CD14-positive monocyte (primary cell): ENCODE measurements around the gene ENTREP1. TPM values are rescaled to one million over a fixed set of nuclear protein-coding genes. Genes with fewer than 3 reads are reported as not detected.

ENCODE experiments used
- DNase-seq, 3 donors: peaks; one replicate each; pipeline ENCODE4 v3.0.0-alpha.2; 2011 to 2022
- H2AFZ ChIP-seq: 2 replicates; pipeline ENCODE4 v1.6.0; 2012; ENCODE audit warnings: mild to moderate bottlenecking, low read depth, low read length, inconsistent platforms; ENCODE audit not compliant: insufficient read depth, poor library complexity, severe bottlenecking
- H3K27ac ChIP-seq, 2 donors: 1 replicate in 1 of 2; 2 replicates in 1 of 2; pipeline ENCODE4 v1.5.1; 2012 to 2013; ENCODE audit warnings: low read length in 2 of 2, control low read depth in 1 of 2, inconsistent platforms in 1 of 2, low read depth in 1 of 2, mild to moderate bottlenecking in 1 of 2
- H3K27me3 ChIP-seq, 2 donors: one replicate each; pipeline versions ENCODE4 v1.6.0 to v1.6.1; 2011 to 2013; ENCODE audit warnings: low read length in 2 of 2; ENCODE audit not compliant: control insufficient read depth in 2 of 2, insufficient read depth in 2 of 2
- H3K36me3 ChIP-seq, 2 donors: replicated peaks in 1 of 2; 1 replicate in 1 of 2; 2 replicates in 1 of 2; pipeline versions ENCODE4 v1.5.1 to v1.6.1; 2012 to 2013; ENCODE audit warnings: low read length in 2 of 2, control low read depth in 1 of 2, inconsistent platforms in 1 of 2, mild to moderate bottlenecking in 1 of 2; ENCODE audit not compliant: insufficient read depth in 2 of 2, control insufficient read depth in 1 of 2
- H3K4me1 ChIP-seq, 2 donors: 1 replicate in 1 of 2; 2 replicates in 1 of 2; pipeline versions ENCODE4 v1.5.1 to v1.6.1; 2012 to 2013; ENCODE audit warnings: low read length in 2 of 2, control low read depth in 1 of 2, inconsistent platforms in 1 of 2, mild to moderate bottlenecking in 1 of 2, moderate library complexity in 1 of 2; ENCODE audit not compliant: insufficient read depth in 2 of 2, control insufficient read depth in 1 of 2
- H3K4me2 ChIP-seq: replicated peaks from 2 replicates; pipeline ENCODE3; 2012; ENCODE audit warnings: low read length, moderate library complexity, mild to moderate bottlenecking; ENCODE audit not compliant: poor library complexity, severe bottlenecking; ENCODE audit errors: extremely low read depth
- H3K4me3 ChIP-seq, 3 experiments: fragments of 200-600 bp in 1 of 3; sonication (generic) in 1 of 3; replicated peaks in 1 of 3; 1 replicate in 2 of 3; 2 replicates in 1 of 3; pipeline ENCODE4 v1.5.1; 2011 to 2013; ENCODE audit warnings: low read length in 3 of 3, mild to moderate bottlenecking in 3 of 3, control low read depth in 2 of 3, low read depth in 2 of 3, inconsistent platforms in 1 of 3, moderate library complexity in 1 of 3
- H3K79me2 ChIP-seq: 2 replicates; pipeline ENCODE4 v1.6.0; 2012; ENCODE audit warnings: mild to moderate bottlenecking, control low read depth, inconsistent platforms, low read length, moderate library complexity; ENCODE audit not compliant: insufficient read depth
- H3K9ac ChIP-seq: 2 replicates; pipeline ENCODE4 v1.6.0; 2017; ENCODE audit warnings: low read length, mild to moderate bottlenecking; ENCODE audit not compliant: insufficient read depth, poor library complexity, severe bottlenecking
- H3K9me3 ChIP-seq, 2 donors: replicated peaks in 1 of 2; 1 replicate in 1 of 2; 2 replicates in 1 of 2; pipeline versions ENCODE4 v1.5.1 to v1.6.1; 2012 to 2013; ENCODE audit warnings: low read length in 2 of 2, control low read depth in 1 of 2; ENCODE audit not compliant: control insufficient read depth in 1 of 2, insufficient read depth in 1 of 2
- H4K20me1 ChIP-seq: 2 replicates; pipeline ENCODE4 v1.6.0; 2012; ENCODE audit warnings: mild to moderate bottlenecking, low read length, control low read depth, moderate library complexity; ENCODE audit not compliant: insufficient read depth
- H3K27ac Mint-ChIP-seq, 7 donors: one replicate each; pipeline ENCODE4 v1.8.0; 2020; ENCODE audit warnings: mild to moderate bottlenecking in 7 of 7, mixed read lengths in 7 of 7, moderate library complexity in 6 of 7, inconsistent platforms in 2 of 7
- H3K27me3 Mint-ChIP-seq, 3 donors: one replicate each; pipeline ENCODE4 v1.8.0; 2021 to 2022; ENCODE audit warnings: low read depth in 3 of 3, mild to moderate bottlenecking in 3 of 3, mixed read lengths in 3 of 3, moderate library complexity in 3 of 3, inconsistent platforms in 1 of 3
- H3K36me3 Mint-ChIP-seq, 2 donors: one replicate each; pipeline ENCODE4 v1.8.0; 2020; ENCODE audit warnings: mixed read lengths in 2 of 2, inconsistent platforms in 1 of 2, mild to moderate bottlenecking in 1 of 2
- H3K4me1 Mint-ChIP-seq: one replicate; pipeline ENCODE4 v1.8.0; 2020; ENCODE audit warnings: mild to moderate bottlenecking, mixed read lengths
- H3K4me3 Mint-ChIP-seq, 2 donors: one replicate each; pipeline ENCODE4 v1.8.0; 2020; ENCODE audit warnings: mild to moderate bottlenecking in 2 of 2, mixed read lengths in 2 of 2, moderate library complexity in 1 of 2
- H3K9me3 Mint-ChIP-seq, 7 donors: one replicate each; pipeline ENCODE4 v1.8.0; 2020 to 2022; ENCODE audit warnings: mixed read lengths in 7 of 7, mild to moderate bottlenecking in 6 of 7, moderate library complexity in 6 of 7, inconsistent platforms in 2 of 7
- WGBS: methylation state at CpG from one replicate; pipeline ENCODE4 v1.1.5; 2013; ENCODE audit warnings: missing lambda C conversion rate; ENCODE audit not compliant: insufficient coverage; 5-methylcytosine and 5-hydroxymethylcytosine counted together
- intact Hi-C, 2 donors: fragments of 100-400 bp; cut with micrococcal nuclease; formaldehyde crosslinking; loops; one replicate each; pipeline versions ENCODE4 v1.15.0 to v1.15.1; 2023
- polyA plus RNA-seq, 3 donors: library from polyadenylated mRNA; depleted of rRNA in 1 of 3; unstranded in 2 of 3; stranded (reverse) in 1 of 3; fragments of 300-500 nt in 2 of 3; fragments of >200 nt in 1 of 3; fragmentation: Illumina TruSeq in 2 of 3; gene quantifications; 1 replicate in 2 of 3; 2 replicates in 1 of 3; pipeline ENCODE4 v1.2.3, GENCODE V29; 2012 to 2021
- TF ChIP-seq, protein P1 (sequence below): fragments of 200-600 bp; IDR thresholded peaks from one replicate; pipeline ENCODE4 v1.8.0; 2022; ENCODE audit warnings: antibody characterized with exemption, mild to moderate bottlenecking

ENTREP1 gene
- polyA plus RNA-seq, 3 donors: not detected

DNA sequence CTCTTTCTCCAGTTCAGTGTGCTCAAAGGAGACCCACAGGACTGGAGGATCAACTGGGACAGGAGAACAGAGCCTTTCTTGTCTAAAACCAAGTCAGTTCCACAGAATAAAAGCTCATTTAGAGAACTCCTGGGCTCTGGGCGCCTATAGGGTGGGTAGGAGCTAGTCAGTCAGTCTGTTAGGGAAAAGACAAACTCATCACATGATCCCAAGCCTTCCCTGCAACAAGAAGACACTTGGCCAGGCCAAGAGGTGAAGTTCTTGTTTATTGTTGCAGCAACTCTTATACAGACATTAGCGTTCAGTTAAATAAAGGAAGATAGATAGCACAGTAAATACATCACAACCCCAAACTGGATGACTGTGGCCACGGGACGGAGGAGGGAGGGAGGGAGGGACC is 102.3 kb downstream of the ENTREP1 start:
- Mint-ChIP-seq H3K27me3 (peaks cover 0 to 2% (median 1%) of the 10 kb centered on the region in 3 donors), H3K27ac (no peak overlapping the region), H3K9me3 (peaks cover 0 to 5% (median 0%) of the 10 kb centered on the region in 7 donors), H3K4me3 (no peak overlapping the region), H3K36me3 (no peaks in the 10 kb centered on the region), H3K4me1 (no peaks in the 10 kb centered on the region)
- H3K27me3 ChIP-seq: peaks cover 0 to 3% of the 10 kb centered on the region in 2 donors
- intact Hi-C loops: no loop called here
- H3K4me2 ChIP-seq: no peak overlapping the region
- H3K9ac ChIP-seq: no peak overlapping the region
- no peak overlapping the region for H3K27ac ChIP-seq
- H3K4me1 ChIP-seq: no peaks in the 10 kb centered on the region
- H3K36me3 ChIP-seq: no peaks in the 10 kb centered on the region
- H2AFZ ChIP-seq: no peak overlapping the region
- TF ChIP-seq, protein P1, sequence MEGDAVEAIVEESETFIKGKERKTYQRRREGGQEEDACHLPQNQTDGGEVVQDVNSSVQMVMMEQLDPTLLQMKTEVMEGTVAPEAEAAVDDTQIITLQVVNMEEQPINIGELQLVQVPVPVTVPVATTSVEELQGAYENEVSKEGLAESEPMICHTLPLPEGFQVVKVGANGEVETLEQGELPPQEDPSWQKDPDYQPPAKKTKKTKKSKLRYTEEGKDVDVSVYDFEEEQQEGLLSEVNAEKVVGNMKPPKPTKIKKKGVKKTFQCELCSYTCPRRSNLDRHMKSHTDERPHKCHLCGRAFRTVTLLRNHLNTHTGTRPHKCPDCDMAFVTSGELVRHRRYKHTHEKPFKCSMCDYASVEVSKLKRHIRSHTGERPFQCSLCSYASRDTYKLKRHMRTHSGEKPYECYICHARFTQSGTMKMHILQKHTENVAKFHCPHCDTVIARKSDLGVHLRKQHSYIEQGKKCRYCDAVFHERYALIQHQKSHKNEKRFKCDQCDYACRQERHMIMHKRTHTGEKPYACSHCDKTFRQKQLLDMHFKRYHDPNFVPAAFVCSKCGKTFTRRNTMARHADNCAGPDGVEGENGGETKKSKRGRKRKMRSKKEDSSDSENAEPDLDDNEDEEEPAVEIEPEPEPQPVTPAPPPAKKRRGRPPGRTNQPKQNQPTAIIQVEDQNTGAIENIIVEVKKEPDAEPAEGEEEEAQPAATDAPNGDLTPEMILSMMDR: no peak
- DNase-seq: no peak
- H3K4me3 ChIP-seq: no peak overlapping the region
- H4K20me1 ChIP-seq: no peaks in the 10 kb centered on the region
- H3K9me3 ChIP-seq: no peaks in the 10 kb centered on the region
- no CpG with 5 or more reads among the region's 4 CpGs for WGBS
- H3K79me2 ChIP-seq: no peaks in the 10 kb centered on the region

DNA sequence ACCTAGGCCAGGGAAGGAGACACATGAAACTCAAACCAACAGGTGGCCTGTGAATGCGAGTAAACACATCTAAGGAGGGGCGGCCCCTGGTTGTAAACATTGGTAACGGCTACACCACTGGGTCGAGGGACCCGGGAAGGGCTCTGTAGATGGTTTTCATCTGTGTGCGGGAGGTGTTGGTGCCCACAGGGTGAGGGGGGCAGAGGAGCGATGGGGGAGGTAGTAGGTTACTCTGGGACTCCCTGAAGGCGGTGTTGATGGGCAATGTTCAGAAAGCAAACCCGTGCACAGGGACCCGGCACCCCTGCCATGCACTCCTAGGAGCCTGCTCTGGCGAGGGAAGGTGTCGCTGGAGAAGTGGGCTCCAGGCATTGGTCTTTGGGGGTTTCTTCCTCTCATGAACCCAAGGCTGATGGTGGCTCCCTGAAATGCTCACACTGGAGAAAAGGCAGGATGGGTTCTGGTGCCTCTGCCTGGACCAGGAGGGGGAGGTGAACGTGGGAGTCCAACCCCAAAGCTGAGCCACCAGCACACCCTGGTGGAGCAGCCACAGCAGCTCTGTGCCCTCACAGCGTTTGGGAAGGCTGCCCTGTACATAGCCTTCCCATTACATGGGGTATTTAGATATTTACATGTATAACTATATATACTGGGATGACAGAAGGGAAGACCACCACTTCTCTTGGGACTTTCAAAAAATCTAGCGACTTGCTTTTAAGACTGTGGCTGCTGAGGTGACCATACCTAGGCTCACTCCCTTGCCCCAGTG is 103.2 kb downstream of the ENTREP1 start:
- no peak overlapping the region for H3K4me2 ChIP-seq
- no peak overlapping the region for H3K27ac ChIP-seq
- no peaks in the 10 kb centered on the region for H4K20me1 ChIP-seq
- TF ChIP-seq, protein P1: no peak
- DNase-seq: no peak
- intact Hi-C loops: no loop called here
- Mint-ChIP-seq H3K9me3 (peaks cover 0 to 5% (median 0%) of the 10 kb centered on the region in 7 donors), H3K4me3 (no peak overlapping the region), H3K27me3 (peaks cover 0 to 2% (median 1%) of the 10 kb centered on the region in 3 donors), H3K36me3 (no peaks in the 10 kb centered on the region), H3K4me1 (no peaks in the 10 kb centered on the region), H3K27ac (no peak overlapping the region)
- no peak overlapping the region for H3K4me3 ChIP-seq
- no peaks in the 10 kb centered on the region for H3K79me2 ChIP-seq
- no peaks in the 10 kb centered on the region for H3K36me3 ChIP-seq
- no peaks in the 10 kb centered on the region for H3K27me3 ChIP-seq
- H3K4me1 ChIP-seq: no peaks in the 10 kb centered on the region
- no peak overlapping the region for H3K9ac ChIP-seq
- 94% methylated on average over 13 of the region's 15 CpGs for whole genome bisulfite sequencing
- no peaks in the 10 kb centered on the region for H3K9me3 ChIP-seq
- no peak overlapping the region for H2AFZ ChIP-seq
